Stimulated activated CD4-positive, alpha-beta T cell treated with anti-CD3 and anti-CD28 coated beads, Interleukin-4, amount 100 ng/mL, for 24 hours (primary cell): ENCODE data around the gene LARP4B.
A peak's percentile ranks its signal among the peaks of the same experiment; 100 is the strongest.
"Not testable (repeated sequence)": the region's sequence is repeated elsewhere in the genome, so short reads cannot be mapped to it uniquely, and the experiment has no call there.

Source experiments
- DNase-seq: peaks from one replicate; pipeline ENCODE4 v3.0.0-alpha.2; 2020

LARP4B gene

GRCh38 chr10:785089-785860 lies 146.2 kb downstream of the LARP4B start:
- no peak for DNase-seq

- DNase-seq, result peak; percentile 70
Observed at GRCh38 chr10:784403-785088, 147.0 kb downstream of the LARP4B start.

GRCh38 chr10:782751-783648 lies 148.5 kb downstream of the LARP4B start:
- no peak for DNase-seq

GRCh38 chr10:780536-781524 lies 150.7 kb downstream of the LARP4B start:
- no peak for DNase-seq

GRCh38 chr10:778626-779330 lies 152.7 kb downstream of the LARP4B start:
- no peak for DNase-seq

GRCh38 chr10:777913-778479 lies 153.5 kb downstream of the LARP4B start:
- no peak for DNase-seq

GRCh38 chr10:776772-777171 lies 154.7 kb downstream of the LARP4B start:
- no peak for DNase-seq

GRCh38 chr10:775245-776075 lies 156.0 kb downstream of the LARP4B start:
- no peak for DNase-seq

GRCh38 chr10:774661-775244 lies 156.8 kb downstream of the LARP4B start:
- no peak for DNase-seq

- no peak for DNase-seq
Observed at GRCh38 chr10:774223-774622, 157.3 kb downstream of the LARP4B start.

GRCh38 chr10:773562-774161 lies 157.8 kb downstream of the LARP4B start:
- DNase-seq, result no peak

- DNase-seq, result no peak
Observed at GRCh38 chr10:772227-772637, 159.3 kb downstream of the LARP4B start.

GRCh38 chr10:771647-772046 lies 159.9 kb downstream of the LARP4B start:
- DNase-seq, result no peak

- DNase-seq, result no peak
Observed at GRCh38 chr10:770975-771374, 160.5 kb downstream of the LARP4B start.

GRCh38 chr10:770048-770712 lies 161.3 kb downstream of the LARP4B start:
- DNase-seq, result not testable (repeated sequence)

GRCh38 chr10:767794-768193 lies 163.7 kb downstream of the LARP4B start:
- DNase-seq, result no peak

- DNase-seq, result no peak
Observed at GRCh38 chr10:767211-767610, 164.3 kb downstream of the LARP4B start.

GRCh38 chr10:761376-761775 lies 170.1 kb downstream of the LARP4B start:
- DNase-seq, result no peak

- DNase-seq, result no peak
Observed at GRCh38 chr10:760622-761021, 170.9 kb downstream of the LARP4B start.
